Retinal pigment epithelial cell (primary cell): ENCODE results near the gene CALHM5.
"Not testable (repeated sequence)": the region's sequence is repeated elsewhere in the genome, so short reads cannot be mapped to it uniquely, and the experiment has no call there.

Experiments used
- DNase-seq: peaks from one replicate; pipeline ENCODE4 v3.0.0-alpha.2; 2010; ENCODE audit warnings: low read depth
- H3K4me3 ChIP-seq: 2 replicates; pipeline ENCODE4 v1.5.1; 2011; ENCODE audit warnings: mild to moderate bottlenecking, low read length, control low read depth, moderate library complexity
- CTCF ChIP-seq: conservative IDR thresholded peaks from 2 replicates; pipeline ENCODE4 v1.5.1; 2011; ENCODE audit warnings: low read depth, low read length, control low read depth, inconsistent platforms

CALHM5 gene

GRCh38 chr6:116485559-116486184 lies 25.8 kb upstream of the CALHM5 start:
- TF ChIP-seq CTCF, result no peak
- DNase-seq, result no peak

GRCh38 chr6:116491610-116492330 lies 19.7 kb upstream of the CALHM5 start:
- no peak for TF ChIP-seq CTCF
- DNase-seq, result no peak
- no peak overlapping the region for H3K4me3 ChIP-seq

More at GRCh38 chr6:116485559-116486184, 25.8 kb upstream of the CALHM5 start:
- H3K4me3 ChIP-seq, result no peak overlapping the region

- no peak for TF ChIP-seq CTCF
- DNase-seq, result no peak
- no peak overlapping the region for H3K4me3 ChIP-seq
Measured at GRCh38 chr6:116492331-116493067, 18.9 kb upstream of the CALHM5 start.

DNA sequence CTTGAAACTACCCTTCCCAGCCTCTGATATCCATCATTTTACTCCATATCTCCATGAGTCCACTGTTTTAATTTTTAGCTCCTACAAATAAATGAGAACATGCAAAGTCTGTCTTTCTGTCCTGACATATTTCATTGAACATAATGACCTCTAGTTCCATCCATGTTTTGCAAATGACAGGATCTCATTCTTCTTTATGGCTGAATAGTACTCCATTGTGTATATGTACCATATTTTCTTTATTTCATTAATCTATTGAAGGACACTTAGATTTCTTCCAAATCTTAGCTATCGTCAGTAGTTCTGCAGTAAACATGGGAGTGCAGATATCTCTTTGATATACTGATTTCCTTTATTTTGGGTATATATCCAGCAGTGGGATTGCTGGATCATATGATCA lies 16.3 kb upstream of the CALHM5 start:
- DNase-seq, result not testable (repeated sequence)

GRCh38 chr6:116497113-116497676 lies 14.2 kb upstream of the CALHM5 start:
- no peak for TF ChIP-seq CTCF
- no peak for DNase-seq
- no peak overlapping the region for H3K4me3 ChIP-seq

More for the DNA sequence above, 16.3 kb upstream of the CALHM5 start:
- H3K4me3 ChIP-seq, result not testable (repeated sequence)

- TF ChIP-seq CTCF, result no peak
- H3K4me3 ChIP-seq, result no peak overlapping the region
- DNase-seq, result no peak
Measured at GRCh38 chr6:116500969-116501433, 10.4 kb upstream of the CALHM5 start.

DNA sequence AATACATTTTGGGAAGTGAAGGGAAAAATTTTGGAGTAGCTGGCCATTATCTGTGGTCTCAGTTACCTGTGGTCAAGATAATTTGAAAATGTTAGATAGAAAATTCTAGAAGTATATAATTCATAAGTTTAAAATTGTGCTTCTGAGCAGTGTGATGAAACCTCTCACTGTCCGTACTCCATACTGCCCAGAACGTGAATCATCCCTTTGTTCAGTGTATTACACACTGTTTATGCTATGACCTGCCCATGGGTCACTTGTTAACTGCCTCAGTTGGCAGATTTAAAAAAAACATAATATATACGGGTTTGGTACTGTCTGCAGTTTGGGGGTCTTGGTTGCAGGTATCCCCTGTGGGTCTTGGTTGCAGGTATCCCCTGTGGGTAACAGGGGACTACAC lies 4.1 kb upstream of the CALHM5 start:
- no peak for TF ChIP-seq CTCF
- H3K4me3 ChIP-seq, result no peak overlapping the region
- DNase-seq, result no peak
